MG63 (cell line): ENCODE measurements around the gene CUTC. TPM values are rescaled to one million over a fixed set of nuclear protein-coding genes. Genes with fewer than 3 reads are reported as not detected.

ENCODE experiments used
- DNase-seq: peaks from one replicate; pipeline ENCODE4 v3.0.0-alpha.2; 2020
- H3K27me3 ChIP-seq: fragments of 250-450 bp; sonication (Bioruptor Pico); 2 replicates; pipeline ENCODE4 v1.5.1; 2020; ENCODE audit warnings: mild to moderate bottlenecking, moderate library complexity
- H3K36me3 ChIP-seq: fragments of 250-450 bp; sonication (Bioruptor Pico); 2 replicates; pipeline ENCODE4 v1.5.1; 2020; ENCODE audit warnings: mild to moderate bottlenecking, moderate library complexity
- H3K4me3 ChIP-seq: fragments of 250-450 bp; sonication (Bioruptor Pico); 2 replicates; pipeline ENCODE4 v1.5.1; 2020; ENCODE audit warnings: mild to moderate bottlenecking, moderate library complexity
- H3K9me3 ChIP-seq: fragments of 250-450 bp; sonication (Bioruptor Pico); 2 replicates; pipeline ENCODE4 v1.5.1; 2020; ENCODE audit warnings: mild to moderate bottlenecking, moderate library complexity
- total RNA-seq: library from RNA; depleted of rRNA; stranded (reverse); fragments of >200 nt; shearing (Covaris generic); gene quantifications from 2 replicates; pipeline ENCODE4 v1.2.3, GENCODE V29; 2014; ENCODE audit warnings: low replicate concordance; rRNA removed

The CUTC gene
- 17.6 and 26.6 TPM in 2 replicates for total RNA-seq

- peaks cover 40% of the 10 kb centered on the region for H3K36me3 ChIP-seq
These were observed at the start of gene CUTC, which contains the start of gene COX15 for GRCh38 chr10:99732033-99732842. Gene CUTC (plus strand): TSS chr10:99732234. CDS start chr10:99732349, 115 bp downstream. Gene COX15 (minus strand): TSS chr10:99732127. CDS start chr10:99732049, 78 bp downstream.

DNA sequence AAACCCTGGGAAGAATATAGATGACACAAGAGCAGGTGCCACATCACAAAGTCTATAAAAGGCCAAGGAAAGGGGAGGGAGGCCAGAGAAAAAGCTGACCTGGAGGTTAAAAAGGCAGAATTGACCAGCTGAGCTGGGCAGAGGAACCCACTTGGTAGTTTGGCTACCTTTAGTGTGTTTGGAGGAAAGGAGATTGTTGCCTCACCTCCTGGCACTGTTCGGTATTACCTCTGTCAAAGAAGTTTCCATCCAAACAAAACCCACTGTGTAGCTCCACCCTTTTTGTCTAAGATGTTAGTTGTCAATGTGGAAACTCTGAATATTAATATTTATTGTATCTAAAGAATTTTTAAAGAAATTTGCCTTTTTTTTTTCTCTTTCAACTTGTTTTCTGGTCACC, 49.3 kb upstream of the CUTC start:
- H3K27me3 ChIP-seq, result no peaks in the 10 kb centered on the region
- DNase-seq, result no peak
- H3K36me3 ChIP-seq, result peaks cover 34% of the 10 kb centered on the region
- H3K4me3 ChIP-seq, result no peak overlapping the region
- no peaks in the 10 kb centered on the region for H3K9me3 ChIP-seq

More at GRCh38 chr10:99732033-99732842, at the start of gene CUTC, which contains the start of gene COX15:
- Histone ChIP-seq H3K4me3 (peak within 1 kb of the TSS; percentile 100), H3K9me3 (no peaks in the 10 kb centered on the region; the same call in 1 of the 2 replicates), H3K27me3 (no peaks in the 10 kb centered on the region)
- DNase-seq, result peak; percentile 96

DNA sequence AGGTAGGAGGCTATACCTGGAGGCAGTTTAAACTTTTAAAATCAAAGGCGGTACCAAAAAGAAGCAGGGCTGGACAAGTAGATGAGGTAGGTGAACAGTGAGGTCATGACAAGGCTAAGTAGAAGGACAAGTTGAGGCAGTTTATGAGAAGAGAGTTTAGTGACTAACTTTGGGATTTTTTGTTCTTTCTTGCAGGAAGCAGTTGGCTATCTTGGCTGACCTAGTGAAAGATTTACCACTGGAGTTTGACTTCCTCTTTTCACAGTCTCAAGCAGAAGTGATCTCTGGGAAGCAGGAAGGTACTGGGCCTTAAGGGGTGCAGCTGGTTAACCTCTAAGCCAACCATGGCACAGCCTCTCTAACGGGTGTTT, 46.5 kb upstream of the CUTC start:
- peaks cover 26% of the 10 kb centered on the region for H3K36me3 ChIP-seq

DNA sequence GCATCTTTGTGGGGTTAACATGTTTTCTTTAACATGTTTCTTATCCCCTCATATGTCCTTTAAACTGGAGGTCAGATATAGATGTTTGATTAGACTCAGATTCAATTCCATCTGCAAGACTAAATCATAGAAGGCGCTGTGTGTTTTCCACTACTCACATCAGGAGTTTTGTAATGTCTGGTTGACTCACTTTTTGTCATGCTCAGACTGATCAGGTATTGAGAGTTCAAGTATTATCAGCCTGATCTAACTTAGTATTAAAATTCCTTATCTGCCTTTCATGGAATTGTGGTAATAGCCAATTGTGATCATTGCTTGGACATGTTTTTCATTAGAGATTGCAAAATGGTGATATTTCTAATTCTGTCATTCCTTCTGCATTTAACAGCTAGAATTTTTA, 42.6 kb upstream of the CUTC start:
- H3K27me3 ChIP-seq, result no peaks in the 10 kb centered on the region
- H3K36me3 ChIP-seq, result peaks cover 36% of the 10 kb centered on the region
- no peak for DNase-seq
- no peak overlapping the region for H3K4me3 ChIP-seq
- H3K9me3 ChIP-seq, result no peaks in the 10 kb centered on the region

More for the DNA sequence above, 46.5 kb upstream of the CUTC start:
- DNase-seq, result no peak
- Histone ChIP-seq H3K4me3 (no peak overlapping the region), H3K27me3 (no peaks in the 10 kb centered on the region), H3K9me3 (no peaks in the 10 kb centered on the region)

DNA sequence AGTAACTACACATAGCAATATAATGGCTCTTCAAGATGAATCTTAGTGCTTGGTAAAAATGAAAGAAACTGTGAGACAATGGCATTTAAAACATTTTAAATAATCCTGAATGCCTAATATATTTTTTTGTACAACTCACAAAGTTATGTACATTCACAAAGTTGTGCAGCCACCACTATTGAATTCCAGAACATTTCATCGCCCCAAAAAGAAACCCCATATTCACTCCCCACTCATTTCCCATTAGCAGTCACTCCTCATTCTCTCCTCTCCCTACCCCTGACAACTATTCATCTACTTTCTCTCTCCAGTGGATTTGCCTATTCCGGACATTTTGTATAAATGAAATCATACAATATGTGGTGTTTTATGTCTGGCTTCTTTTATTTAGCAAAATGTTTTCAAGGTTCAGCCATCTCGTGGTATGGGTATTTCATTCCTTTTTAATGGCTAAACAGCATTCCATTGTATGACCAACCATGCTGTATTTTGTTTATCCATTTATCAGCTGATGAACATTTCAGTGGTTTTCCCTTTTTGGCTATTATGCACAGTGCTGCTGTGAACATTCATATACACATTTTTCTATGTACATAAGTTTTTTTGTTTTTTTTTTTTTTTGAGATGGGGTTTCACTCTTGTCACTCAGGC, 38.0 kb upstream of the CUTC start:
- no peak for DNase-seq
- Histone ChIP-seq H3K9me3 (no peaks in the 10 kb centered on the region), H3K4me3 (no peak overlapping the region), H3K36me3 (peaks cover 72% of the 10 kb centered on the region), H3K27me3 (no peaks in the 10 kb centered on the region)

DNA sequence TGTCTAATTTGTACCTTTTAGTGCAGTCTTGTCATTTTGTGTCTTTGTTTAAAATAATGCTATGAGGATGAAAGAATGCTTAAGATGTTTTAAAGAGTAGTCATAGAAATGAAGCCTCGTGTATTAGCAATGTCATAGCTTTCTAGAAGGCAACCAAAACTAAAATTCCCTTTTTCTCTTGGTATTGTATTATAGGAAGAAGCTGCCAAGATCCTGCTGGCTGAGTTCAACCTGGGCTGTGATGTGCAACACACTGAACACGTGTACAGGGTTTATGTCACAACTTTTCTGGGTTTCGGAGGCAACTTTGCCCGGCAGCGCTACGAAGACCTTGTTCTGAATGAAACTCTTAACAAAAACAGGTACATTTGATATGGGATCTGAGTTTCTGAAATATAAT, 36.3 kb upstream of the CUTC start:
- Histone ChIP-seq H3K27me3 (no peaks in the 10 kb centered on the region), H3K4me3 (no peak overlapping the region), H3K9me3 (no peaks in the 10 kb centered on the region), H3K36me3 (peaks cover 77% of the 10 kb centered on the region)
- no peak for DNase-seq

- H3K9me3 ChIP-seq, result no peaks in the 10 kb centered on the region
These were observed 33.4 kb upstream of the CUTC start for GRCh38 chr10:99698504-99699080.

GRCh38 chr10:99700649-99701048, 31.4 kb upstream of the CUTC start:
- Histone ChIP-seq H3K9me3 (no peaks in the 10 kb centered on the region), H3K36me3 (peaks cover 81% of the 10 kb centered on the region), H3K4me3 (no peak overlapping the region), H3K27me3 (no peaks in the 10 kb centered on the region)
- no peak for DNase-seq

More at GRCh38 chr10:99698504-99699080, 33.4 kb upstream of the CUTC start:
- Histone ChIP-seq H3K4me3 (no peak overlapping the region), H3K36me3 (peaks cover 73% of the 10 kb centered on the region), H3K27me3 (no peaks in the 10 kb centered on the region)
- DNase-seq, result no peak

DNA sequence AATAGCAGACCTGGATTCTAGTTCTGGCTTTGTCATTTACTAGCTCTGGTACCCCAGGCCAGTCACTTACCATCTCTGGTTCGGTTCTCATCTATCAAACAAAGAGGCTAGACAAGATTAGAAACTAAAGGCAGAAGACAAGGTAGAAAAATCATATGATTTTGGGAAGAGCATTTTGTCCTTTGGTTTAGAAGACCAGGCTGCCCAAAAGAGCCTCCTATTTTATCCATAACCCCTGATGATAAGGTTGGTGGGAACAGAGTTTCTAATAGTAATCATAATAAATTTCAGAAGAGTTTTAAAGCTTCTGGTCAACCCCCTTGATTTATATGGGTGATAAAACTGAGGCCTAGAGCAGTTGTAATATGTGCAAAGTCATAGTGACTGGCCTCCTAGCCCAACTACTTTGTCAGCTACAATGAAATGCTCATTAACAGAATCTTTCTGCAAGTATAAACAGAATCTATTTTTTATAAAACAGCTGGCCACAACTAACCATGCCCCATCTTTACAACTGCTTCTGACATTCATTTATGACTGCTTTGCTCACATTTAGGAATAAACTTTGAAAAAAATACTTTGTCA, 23.5 kb upstream of the CUTC start:
- Histone ChIP-seq H3K4me3 (no peak overlapping the region), H3K27me3 (no peaks in the 10 kb centered on the region), H3K9me3 (no peaks in the 10 kb centered on the region), H3K36me3 (peaks cover 76% of the 10 kb centered on the region)
- DNase-seq, result no peak

DNA sequence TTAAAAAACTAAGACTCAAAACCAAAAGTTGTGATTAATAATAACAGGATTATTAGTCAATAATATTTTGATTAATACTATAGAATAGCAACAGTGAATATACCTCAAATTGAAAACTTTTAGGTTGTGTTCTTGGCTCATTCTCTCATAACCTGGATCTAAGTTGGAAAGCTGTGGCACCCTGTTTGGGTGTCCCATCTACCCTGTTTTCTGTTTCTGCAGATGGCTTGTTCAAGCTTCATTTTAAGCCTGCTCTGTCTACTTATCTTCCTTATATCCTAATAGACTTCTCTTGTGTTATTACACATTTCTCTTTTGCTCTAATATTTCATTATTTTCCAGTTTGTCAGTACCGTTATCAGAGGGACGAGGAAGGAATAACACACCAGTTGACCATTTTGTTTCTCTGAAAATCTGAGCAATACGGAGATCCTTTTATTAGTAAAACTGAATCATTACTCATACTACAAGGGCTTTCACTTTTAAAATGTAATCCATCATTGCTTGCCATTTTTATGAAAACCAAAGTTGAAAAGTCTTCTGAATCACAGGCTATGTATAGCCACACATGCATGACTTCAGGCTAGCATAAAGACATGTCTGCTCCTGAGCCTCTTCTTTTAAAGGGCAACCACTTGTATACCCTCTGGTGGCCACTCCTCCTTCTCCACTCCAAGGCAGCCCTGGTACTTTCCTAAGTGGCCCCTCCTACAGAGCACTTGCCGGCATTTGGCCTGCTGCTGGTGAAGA, 22.4 kb upstream of the CUTC start:
- no peak overlapping the region for H3K4me3 ChIP-seq
- H3K36me3 ChIP-seq, result peaks cover 74% of the 10 kb centered on the region
- DNase-seq, result no peak

DNA sequence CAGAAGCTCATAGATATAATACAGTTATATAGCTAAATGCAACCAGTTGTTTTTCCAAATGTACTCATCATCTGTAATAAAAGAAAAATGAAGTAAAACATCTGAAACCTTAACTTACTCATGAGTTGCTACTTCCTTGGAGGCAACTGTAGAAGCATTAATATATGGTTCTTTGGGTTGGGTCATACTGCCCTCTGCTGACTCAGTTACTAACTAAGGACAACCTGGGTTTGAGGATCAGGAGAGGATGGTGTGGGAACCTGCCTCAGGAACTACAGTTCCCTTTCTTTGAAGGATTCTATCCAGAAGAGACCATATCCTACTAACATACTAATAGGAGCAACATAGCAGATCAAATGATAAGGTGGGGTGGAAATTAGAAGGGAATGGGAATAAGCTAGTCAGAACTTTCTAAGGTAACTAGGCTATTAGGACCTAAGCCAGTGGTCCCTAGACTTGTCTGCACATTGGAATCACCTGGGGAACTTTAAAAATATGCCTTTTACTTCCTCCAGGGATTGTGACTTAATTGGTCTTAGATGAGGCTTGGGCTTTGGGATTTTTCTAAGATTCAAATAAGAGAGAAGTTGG, 20.8 kb upstream of the CUTC start:
- DNase-seq, result no peak
- H3K9me3 ChIP-seq, result no peaks in the 10 kb centered on the region
- no peaks in the 10 kb centered on the region for H3K27me3 ChIP-seq
- H3K36me3 ChIP-seq, result peaks cover 70% of the 10 kb centered on the region
- no peak overlapping the region for H3K4me3 ChIP-seq

More for the DNA sequence above, 22.4 kb upstream of the CUTC start:
- Histone ChIP-seq H3K27me3 (no peaks in the 10 kb centered on the region), H3K9me3 (no peaks in the 10 kb centered on the region)

DNA sequence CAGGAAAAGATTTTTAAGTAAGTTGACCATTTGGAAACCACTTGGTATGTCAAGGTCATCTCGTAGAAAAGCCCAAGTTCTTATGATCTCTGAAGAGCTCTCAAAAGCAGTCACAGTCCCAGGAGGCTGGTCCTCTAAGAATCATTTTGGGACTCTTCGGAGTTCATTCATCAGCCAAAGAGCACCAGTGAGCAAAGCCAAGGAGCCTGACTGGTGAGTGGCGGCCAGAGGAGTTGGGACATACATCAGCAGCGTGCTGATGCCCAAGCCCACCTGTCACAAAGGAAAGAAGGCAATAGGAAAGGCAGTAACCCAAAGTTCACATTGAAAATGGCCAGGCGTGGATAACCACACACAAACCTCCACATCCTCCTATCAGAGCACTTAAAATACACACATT, 17.6 kb upstream of the CUTC start:
- peaks cover 77% of the 10 kb centered on the region for H3K36me3 ChIP-seq
- H3K4me3 ChIP-seq, result no peak overlapping the region
- DNase-seq, result no peak
- no peaks in the 10 kb centered on the region for H3K27me3 ChIP-seq
- H3K9me3 ChIP-seq, result no peaks in the 10 kb centered on the region

GRCh38 chr10:99720387-99720786, 11.6 kb upstream of the CUTC start:
- H3K9me3 ChIP-seq, result no peaks in the 10 kb centered on the region
- H3K27me3 ChIP-seq, result no peaks in the 10 kb centered on the region
- H3K4me3 ChIP-seq, result no peak overlapping the region
- no peak for DNase-seq
- H3K36me3 ChIP-seq, result peaks cover 87% of the 10 kb centered on the region

DNA sequence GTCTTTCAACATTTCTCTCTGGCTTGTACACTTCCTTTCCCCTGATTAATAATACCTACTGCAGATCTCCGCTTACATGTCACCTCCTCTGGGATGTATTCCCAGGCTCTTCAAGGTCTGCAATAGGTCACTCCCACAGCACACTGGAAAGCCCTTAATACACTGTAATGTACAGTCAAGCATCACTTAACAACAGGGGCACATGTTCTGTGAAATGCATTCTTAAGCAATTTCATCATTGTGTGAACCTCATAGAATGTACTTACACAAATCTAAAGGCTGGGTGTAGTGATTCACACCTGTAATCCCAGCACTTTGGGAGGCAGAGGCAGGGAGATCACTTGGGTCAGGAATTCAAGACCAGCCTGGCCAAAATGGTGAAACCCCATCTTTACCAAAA, 2.0 kb upstream of the CUTC start:
- Histone ChIP-seq H3K4me3 (no peak overlapping the region), H3K27me3 (no peaks in the 10 kb centered on the region), H3K9me3 (no peaks in the 10 kb centered on the region; the same call in 1 of the 2 replicates), H3K36me3 (peaks cover 33% of the 10 kb centered on the region)
- DNase-seq, result no peak

GRCh38 chr10:99731306-99732032, 565 bp upstream of the CUTC start:
- no peak for DNase-seq
- H3K9me3 ChIP-seq, result no peaks in the 10 kb centered on the region; the same call in 1 of the 2 replicates
- H3K27me3 ChIP-seq, result no peaks in the 10 kb centered on the region
- peaks cover 37% of the 10 kb centered on the region for H3K36me3 ChIP-seq
- H3K4me3 ChIP-seq, result peak overlapping the region; percentile 100
